ENCODE results near the gene GPR15LG.

The GPR15LG gene

DNA sequence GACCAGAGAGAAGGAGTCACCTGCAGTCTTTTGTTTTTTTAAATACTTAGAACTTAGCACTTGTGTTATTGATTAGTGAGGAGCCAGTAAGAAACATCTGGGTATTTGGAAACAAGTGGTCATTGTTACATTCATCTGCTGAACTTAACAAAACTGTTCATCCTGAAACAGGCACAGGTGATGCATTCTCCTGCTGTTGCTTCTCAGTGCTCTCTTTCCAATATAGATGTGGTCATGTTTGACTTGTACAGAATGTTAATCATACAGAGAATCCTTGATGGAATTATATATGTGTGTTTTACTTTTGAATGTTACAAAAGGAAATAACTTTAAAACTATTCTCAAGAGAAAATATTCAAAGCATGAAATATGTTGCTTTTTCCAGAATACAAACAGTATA, 20.8 kb upstream of the GPR15LG start:
- no peak for DNase-seq (ENCODE audit: low read depth, low spot score)
- TF ChIP-seq, protein P1, sequence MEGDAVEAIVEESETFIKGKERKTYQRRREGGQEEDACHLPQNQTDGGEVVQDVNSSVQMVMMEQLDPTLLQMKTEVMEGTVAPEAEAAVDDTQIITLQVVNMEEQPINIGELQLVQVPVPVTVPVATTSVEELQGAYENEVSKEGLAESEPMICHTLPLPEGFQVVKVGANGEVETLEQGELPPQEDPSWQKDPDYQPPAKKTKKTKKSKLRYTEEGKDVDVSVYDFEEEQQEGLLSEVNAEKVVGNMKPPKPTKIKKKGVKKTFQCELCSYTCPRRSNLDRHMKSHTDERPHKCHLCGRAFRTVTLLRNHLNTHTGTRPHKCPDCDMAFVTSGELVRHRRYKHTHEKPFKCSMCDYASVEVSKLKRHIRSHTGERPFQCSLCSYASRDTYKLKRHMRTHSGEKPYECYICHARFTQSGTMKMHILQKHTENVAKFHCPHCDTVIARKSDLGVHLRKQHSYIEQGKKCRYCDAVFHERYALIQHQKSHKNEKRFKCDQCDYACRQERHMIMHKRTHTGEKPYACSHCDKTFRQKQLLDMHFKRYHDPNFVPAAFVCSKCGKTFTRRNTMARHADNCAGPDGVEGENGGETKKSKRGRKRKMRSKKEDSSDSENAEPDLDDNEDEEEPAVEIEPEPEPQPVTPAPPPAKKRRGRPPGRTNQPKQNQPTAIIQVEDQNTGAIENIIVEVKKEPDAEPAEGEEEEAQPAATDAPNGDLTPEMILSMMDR (IDR thresholded peaks at IDR 0.05; ENCODE audit: insufficient read depth, low read length, missing control alignments) = no peak
- POLR2A ChIA-PET = no interaction called here
- no peak overlapping the region for H3K4me3 ChIP-seq (ENCODE audit: low read depth, low read length)
- CTCF ChIA-PET = no interaction called here

DNA sequence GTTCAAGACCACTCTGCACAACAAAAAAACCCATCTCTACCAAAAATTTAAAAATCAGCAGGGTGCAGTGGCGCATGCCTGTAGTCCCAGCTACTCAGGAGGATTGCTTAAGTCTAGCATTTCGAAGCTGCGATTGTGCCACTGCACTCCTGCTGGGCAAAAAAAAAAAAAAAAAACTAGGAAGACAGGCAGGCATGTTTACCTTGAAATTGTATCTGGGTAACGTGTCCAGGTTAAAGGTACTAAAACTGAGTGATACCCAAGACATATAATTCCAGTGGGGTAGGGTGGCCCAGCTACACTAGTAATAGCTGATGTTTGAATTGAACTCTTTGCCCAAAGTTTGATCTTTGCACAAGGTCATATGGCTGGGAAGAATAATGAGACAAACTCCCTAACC, 18.1 kb upstream of the GPR15LG start:
- TF ChIP-seq, protein P1 (IDR thresholded peaks at IDR 0.05; ENCODE audit: insufficient read depth, low read length, missing control alignments) = no peak
- POLR2A ChIA-PET = no interaction called here
- no peak for DNase-seq (ENCODE audit: low read depth, low spot score)
- no peak overlapping the region for H3K4me3 ChIP-seq (ENCODE audit: low read depth, low read length)
- CTCF ChIA-PET = interaction anchor here (2.1 kb wide), 1 partner anchor 382 kb away, joined by 7 read pairs; no protein-coding TSS in a partner anchor

DNA sequence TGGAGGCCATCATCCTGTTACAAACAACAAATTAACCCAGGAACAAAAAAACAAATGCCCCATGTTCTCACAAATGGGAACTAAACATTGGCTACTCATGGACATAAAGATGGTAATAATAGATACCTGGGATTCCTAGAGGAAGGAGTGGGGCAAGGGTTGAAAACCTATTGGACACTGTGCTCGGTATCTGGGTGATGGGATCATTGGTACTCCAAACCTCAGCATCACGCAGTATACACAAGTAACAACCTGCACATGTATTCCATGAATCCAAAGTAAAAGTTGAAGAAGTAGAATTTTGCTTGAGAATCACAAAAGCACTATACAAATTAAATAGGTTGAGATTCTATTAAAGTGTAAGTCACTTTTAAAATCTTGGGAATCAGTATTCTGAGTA, 17.6 kb upstream of the GPR15LG start:
- H3K4me3 ChIP-seq (ENCODE audit: low read depth, low read length) = no peak overlapping the region
- TF ChIP-seq, protein P1 (IDR thresholded peaks at IDR 0.05; ENCODE audit: insufficient read depth, low read length, missing control alignments) = no peak
- ChIA-PET POLR2A (no interaction called here), CTCF (interaction anchor here (2.1 to 6.8 kb wide), 2 partner anchors 8 to 382 kb away, joined by 7 to 39 read pairs; no protein-coding TSS in a partner anchor)
- DNase-seq (ENCODE audit: low read depth, low spot score) = no peak

DNA sequence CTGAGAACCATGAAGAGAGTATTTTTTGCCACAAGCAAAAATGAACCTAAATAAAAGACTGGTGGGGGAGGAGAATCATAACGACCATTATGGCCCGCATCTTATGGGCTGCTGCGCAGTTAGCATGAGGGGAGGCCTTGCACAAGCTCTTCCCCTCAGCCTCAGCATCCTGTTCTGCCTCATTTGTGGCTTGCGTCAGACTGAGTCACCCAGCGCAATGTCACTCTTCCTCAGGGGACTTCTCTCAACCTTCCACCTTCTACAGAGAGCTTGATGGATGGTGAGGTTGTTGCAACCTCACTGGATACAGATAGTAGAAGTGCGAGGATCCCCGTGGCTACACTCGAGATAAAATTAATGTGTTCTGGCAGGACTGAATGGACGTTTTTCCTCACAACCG, 16.8 kb upstream of the GPR15LG start:
- ChIA-PET POLR2A (no interaction called here), CTCF (interaction anchor here (2.1 to 6.8 kb wide), 2 partner anchors 9 to 381 kb away, joined by 7 to 39 read pairs; no protein-coding TSS in a partner anchor)
- DNase-seq (ENCODE audit: low read depth, low spot score) = no peak

DNA sequence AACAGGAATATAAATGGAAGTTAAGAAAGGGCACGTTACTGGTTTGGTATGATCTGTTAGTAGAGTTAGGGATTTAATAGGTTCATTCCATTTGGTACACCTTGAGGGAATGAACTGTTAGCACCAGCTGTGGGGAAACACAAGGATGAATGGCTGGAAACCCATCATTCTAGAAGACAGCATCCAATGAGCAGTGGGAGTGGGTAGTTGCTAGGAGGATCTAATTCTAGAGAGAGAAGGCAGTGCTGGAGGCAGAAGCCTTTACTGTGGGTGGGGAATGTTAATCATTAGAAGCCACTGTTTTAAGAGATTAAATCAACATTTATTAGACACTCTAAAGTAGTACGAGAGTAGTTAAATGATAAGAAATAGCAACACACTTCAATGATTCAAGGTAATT, 15.5 kb upstream of the GPR15LG start:
- TF ChIP-seq, protein P1 (IDR thresholded peaks at IDR 0.05; ENCODE audit: insufficient read depth, low read length, missing control alignments) = no peak
- DNase-seq (ENCODE audit: low read depth, low spot score) = no peak
- no peak overlapping the region for H3K4me3 ChIP-seq (ENCODE audit: low read depth, low read length)
- POLR2A ChIA-PET = no interaction called here
- CTCF ChIA-PET = interaction anchor here (6.8 kb wide), 1 partner anchor 10 kb away, joined by 39 read pairs; no protein-coding TSS in a partner anchor

More for the DNA sequence above, 16.8 kb upstream of the GPR15LG start:
- TF ChIP-seq, protein P1 (IDR thresholded peaks at IDR 0.05; ENCODE audit: insufficient read depth, low read length, missing control alignments) = no peak
- no peak overlapping the region for H3K4me3 ChIP-seq (ENCODE audit: low read depth, low read length)

DNA sequence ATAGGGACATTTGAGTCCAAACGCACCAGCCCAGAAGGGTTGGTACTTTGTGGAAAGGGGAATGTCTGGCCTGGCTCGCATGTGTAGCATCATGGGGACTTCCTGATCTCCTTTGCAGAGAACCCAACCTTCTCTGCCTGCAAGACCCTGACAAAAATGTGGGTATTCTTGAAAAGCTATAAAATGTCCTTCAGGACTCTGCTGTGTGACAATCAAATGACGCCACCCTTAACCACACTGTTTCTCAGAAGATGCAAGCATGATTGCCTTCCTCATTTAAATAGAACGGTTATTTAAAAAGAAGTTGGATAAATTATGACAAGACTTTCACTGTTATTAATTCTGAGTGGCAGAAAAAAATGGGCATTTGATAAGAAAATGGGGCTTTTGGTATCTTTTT, 15.1 kb upstream of the GPR15LG start:
- POLR2A ChIA-PET = no interaction called here
- TF ChIP-seq, protein P1 (IDR thresholded peaks at IDR 0.05; ENCODE audit: insufficient read depth, low read length, missing control alignments) = no peak
- CTCF ChIA-PET = interaction anchor here (0.8 to 6.8 kb wide), 2 partner anchors 10 to 379 kb away, joined by 4 to 39 read pairs; no protein-coding TSS in a partner anchor
- H3K4me3 ChIP-seq (ENCODE audit: low read depth, low read length) = no peak overlapping the region
- no peak for DNase-seq (ENCODE audit: low read depth, low spot score)

All from AG04449 (cell line).